ENCODE data around the gene INO80B.

DNA sequence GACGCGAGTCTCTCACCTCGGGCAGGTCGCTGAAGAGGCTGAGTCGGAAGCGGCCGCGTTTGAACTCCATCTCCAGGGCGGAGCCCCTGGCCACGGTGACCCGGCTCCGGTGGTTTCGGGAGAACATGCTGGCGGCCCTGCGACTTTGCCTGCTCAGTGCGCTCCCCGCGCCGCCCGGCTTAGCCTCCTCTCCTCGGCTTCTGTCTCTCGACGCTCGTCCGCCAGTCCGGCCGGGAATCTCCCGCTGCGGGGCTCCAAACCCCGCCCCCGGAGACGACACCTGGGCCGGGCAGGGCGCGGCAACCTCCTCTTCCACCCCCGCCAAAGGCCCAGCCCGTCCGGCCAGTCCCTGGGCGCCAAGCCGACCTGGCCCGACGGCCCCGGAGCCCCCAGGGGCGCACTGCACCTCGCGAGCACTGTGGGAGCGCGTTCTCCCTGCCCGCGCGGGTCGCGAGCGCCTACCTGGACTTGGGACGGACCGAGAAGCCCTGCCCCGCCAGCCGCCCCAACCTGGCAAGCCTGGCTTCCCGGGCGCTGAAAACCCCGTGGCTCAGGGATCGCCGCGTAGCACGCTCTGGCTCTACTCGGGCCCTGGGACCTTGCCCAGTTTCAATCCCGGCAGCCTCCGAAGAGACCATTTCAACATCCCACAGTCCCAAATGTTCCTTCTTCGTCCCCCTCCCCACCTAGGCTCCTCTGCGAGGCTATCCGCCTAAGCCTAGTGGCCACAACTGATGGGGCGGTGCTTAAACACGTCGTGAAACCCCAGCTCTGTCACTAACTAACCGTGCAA is 13.0 kb upstream of the INO80B start, which contains the start of gene RTKN:
- TF ChIP-seq EZH2 (IDR thresholded peaks at IDR 0.05; ENCODE audit: low read depth, low read length, severe bottlenecking) (no peak), KDM1A (IDR thresholded peaks at IDR 0.05; ENCODE audit: borderline replicate concordance, low read length) (no peak), POLR2A (IDR thresholded peaks at IDR 0.05; ENCODE audit: control extremely low read depth in 1 of 2, low read depth in 2 of 2, low read length in 2 of 2) (peak in 1 of 2 experiments; percentile 88; a peak in 2 of 3 replicates)
